ENCODE results near the gene MMP17.

Gene MMP17

DNA sequence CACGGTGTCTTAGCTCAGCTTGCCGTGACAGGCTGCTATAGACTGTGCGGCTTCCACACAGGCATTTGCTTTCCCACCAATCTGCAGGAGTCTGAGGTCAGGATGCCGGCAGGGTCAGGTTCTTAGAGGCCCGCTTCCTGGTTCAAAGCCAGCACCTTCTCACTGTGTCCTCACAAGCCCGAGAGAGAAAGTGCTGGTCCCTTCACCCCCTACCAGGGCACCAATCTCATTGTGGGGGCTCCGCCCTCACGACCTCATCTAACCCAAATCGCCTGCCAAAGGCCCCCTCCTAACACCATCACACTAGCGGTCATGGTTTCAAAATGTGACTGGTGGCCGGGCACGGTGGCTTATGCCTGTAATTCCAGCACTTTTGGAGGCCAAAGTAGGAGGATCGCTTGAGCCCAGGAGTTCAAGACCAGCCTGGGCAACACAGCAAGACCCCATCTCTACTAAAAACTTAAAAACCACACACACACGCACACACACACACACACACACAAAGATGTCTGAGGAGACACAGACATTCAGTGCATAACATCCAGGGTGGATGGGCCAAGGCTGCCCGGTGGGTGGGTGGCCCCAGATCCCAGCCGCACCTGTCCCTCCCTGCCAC, 26.8 kb downstream of the MMP17 start:
- TF ChIP-seq POLR2A (IDR thresholded peaks at IDR 0.05; ENCODE audit: low read length) (no peak), GATA1 (IDR thresholded peaks at IDR 0.05; ENCODE audit: low read depth, low read length) (no peak)

DNA sequence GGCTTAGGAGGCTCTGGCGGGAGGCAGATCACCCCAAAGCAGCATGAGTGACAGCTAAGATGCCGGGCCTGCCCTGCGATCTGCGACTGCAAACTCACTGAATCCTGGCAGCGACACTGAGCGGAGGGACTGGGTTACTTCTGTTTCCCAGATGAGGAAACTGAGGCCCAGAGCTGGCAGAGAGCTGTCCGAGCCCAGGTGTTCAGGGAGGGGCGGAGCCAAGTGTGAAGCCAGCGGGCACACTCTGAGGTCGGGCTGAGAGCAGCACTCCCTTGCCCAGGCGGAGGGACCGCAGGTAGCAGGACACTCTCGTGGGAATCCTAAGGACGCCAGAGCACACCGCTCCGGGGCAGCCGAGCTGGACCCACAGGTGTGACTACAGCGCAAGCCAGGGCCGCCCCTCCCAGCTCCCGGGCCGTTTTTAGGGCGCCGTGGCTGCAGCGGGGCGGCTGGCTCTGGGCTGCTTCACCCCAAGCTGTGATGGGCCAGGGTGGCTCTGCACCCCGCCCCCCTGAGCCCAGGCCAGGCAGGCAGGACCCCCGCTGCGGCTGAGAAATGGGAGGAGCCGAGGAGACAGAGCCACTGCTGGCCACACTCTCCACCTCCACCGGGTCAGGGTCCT, 27.4 kb downstream of the MMP17 start:
- DNase-seq: no peak
- TF ChIP-seq POLR2A (IDR thresholded peaks at IDR 0.05; ENCODE audit: low read length): no peak
- no peak for TF ChIP-seq GATA1 (IDR thresholded peaks at IDR 0.05; ENCODE audit: low read depth, low read length)

More for the DNA sequence above, 26.8 kb downstream of the MMP17 start:
- DNase-seq: no peak

DNA sequence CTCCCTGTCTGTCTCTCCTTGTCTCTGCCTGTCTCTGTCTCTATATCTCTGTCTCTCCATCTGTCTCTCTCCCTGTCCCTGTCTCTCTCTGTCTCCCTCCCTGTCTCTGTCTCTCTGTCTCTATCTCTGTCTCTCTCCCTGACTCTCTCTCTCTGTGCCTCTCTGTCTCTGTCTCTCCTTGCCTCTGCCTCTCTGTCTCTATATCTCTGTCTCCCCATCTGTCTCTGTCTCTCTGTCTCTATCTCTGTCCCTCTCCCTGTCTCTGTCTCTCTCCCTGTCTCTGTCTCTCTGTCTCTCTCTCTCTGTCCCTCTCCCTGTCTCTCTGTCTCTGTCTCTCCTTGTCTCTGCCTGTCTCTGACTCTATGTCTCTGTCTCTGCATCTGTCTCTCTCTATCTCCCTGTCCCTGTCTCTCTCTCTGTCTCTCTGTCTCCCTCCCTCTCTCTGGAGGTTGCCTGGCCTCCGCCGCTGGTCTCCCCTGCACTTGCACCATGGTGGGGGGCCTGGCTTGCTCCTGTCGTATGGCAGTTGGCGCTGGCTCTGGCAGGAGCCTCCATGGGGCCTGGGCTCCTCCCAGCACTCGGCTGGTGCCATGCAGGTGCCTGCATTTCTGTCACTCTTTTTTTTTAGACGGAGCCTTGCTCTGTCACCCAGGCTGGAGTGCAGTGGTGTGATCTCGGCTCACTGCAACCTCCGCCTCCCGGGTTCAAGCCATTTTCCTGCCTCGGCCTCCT, 28.3 kb downstream of the MMP17 start:
- DNase-seq: no peak
- no peak for TF ChIP-seq GATA1 (IDR thresholded peaks at IDR 0.05; ENCODE audit: low read depth, low read length)
- no peak for TF ChIP-seq POLR2A (IDR thresholded peaks at IDR 0.05; ENCODE audit: low read length)

DNA sequence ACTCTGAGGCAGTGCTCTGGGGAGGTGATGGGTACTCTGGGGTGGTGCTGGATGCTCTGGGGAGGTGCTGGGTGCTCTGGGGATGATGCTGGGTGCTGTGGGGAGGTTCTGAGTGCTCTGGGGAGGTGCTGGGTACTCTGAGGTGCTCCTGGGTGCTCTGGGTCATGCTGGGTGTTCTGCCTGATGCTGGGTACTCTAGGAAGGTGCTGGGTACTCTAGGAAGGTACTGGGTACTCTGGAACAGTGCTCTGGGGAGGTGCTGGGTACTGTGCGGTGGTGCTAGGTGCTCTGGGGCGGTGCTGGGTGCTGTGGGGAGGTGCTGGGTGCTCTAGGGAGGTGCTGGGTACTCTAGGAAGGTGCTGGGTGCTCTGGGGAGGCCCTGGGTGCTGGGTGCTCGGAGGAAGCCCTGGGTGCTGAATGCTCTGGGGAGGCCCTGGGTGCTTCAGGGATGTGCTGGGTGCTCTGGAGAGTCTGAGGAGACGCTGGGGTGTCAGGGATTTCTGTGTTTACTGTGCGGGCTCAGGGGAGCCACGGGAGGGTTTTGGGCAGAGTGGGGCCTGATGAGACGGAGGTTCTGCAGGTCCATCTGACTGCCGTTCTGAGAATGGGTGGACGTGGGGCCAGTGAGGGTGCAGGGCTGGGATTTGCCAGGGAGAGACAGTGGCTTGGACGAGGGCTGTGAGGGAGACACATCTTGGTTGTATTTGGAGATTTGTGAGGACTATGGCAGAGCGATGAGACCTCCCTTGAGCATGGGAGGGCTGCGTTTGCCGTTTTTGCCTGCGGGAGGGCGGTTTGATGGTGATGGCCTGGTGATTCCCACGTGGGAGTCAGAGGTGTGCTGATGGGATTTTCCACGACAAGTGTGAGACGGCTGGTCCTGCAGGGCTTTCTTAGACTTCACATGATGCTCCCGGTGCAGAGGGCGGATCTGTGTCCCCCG, 30.0 kb downstream of the MMP17 start:
- no peak for DNase-seq
- no peak for TF ChIP-seq GATA1 (IDR thresholded peaks at IDR 0.05; ENCODE audit: low read depth, low read length)
- TF ChIP-seq POLR2A (IDR thresholded peaks at IDR 0.05; ENCODE audit: low read length): no peak

DNA sequence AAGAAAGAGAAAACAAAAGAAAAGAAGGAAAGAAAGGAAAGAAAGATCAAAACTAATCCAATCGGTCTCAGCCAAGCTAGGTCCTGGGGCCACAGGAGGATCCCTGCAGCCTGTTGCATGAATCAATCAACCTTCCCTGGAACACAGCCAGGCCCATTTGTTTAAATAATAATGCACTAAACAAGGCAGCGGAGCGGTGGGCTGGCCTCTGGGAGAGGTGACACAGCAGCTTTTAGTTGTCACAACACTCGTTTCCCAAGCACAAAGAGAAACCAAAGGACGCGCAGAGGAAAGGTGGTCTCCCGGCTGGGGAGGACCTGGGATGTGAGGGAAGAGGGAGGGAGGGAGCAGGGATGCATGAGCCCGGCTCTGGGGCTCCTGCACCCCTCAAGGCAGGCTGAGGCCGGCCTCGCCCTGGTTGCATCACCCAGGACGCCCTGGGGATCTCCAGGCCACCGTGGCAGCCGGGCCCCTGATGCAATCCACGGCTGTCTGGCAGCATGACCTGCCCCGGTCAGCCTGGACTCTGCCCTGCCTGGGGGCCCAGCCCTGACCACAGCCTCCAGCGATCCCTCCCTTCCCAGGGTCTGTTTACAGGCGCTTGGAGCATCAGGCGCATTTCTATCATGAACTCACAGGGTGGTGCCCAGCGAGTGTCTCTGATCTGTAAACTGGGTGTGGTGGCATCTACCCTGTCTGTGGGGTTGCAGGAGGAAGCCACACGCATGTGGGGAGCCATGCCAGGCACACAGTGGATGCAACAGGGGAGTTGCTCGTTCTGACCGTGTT, 32.5 kb downstream of the MMP17 start:
- TF ChIP-seq POLR2A (IDR thresholded peaks at IDR 0.05; ENCODE audit: low read length): peak; percentile 26
- TF ChIP-seq GATA1 (IDR thresholded peaks at IDR 0.05; ENCODE audit: low read depth, low read length): no peak
- DNase-seq: peak; percentile 75 to 81

- no peak for DNase-seq
- no peak for TF ChIP-seq GATA1 (IDR thresholded peaks at IDR 0.05; ENCODE audit: low read depth, low read length)
- TF ChIP-seq POLR2A (IDR thresholded peaks at IDR 0.05; ENCODE audit: low read length): peak; percentile 1
Measured at GRCh38 chr12:131861261-131862083, 33.3 kb downstream of the MMP17 start.

DNA sequence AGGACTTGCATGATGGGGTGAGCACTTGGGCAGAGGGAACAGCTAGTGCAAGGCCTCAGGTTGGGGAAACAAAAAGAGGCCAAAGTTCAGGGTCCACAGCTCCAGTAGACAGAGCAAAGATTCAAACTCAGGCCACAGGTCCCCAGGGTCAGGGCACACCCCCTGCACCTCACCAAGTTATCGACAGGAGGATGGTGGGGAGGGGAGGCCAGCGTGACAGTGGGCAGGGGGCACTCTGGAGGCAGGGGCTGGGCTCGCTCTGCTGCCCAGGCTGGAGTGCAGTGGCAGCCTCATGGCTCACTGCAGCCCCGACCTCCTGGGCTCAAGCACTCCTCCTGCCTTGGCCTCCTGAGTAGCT, 33.9 kb downstream of the MMP17 start:
- TF ChIP-seq GATA1 (IDR thresholded peaks at IDR 0.05; ENCODE audit: low read depth, low read length) (no peak), POLR2A (IDR thresholded peaks at IDR 0.05; ENCODE audit: low read length) (no peak)
- no peak for DNase-seq

- peak in 1 of 2 experiments; percentile 28 for DNase-seq
- TF ChIP-seq GATA1 (IDR thresholded peaks at IDR 0.05; ENCODE audit: low read depth, low read length): no peak
- TF ChIP-seq POLR2A (IDR thresholded peaks at IDR 0.05; ENCODE audit: low read length): no peak
Measured at GRCh38 chr12:131862600-131862993, 34.4 kb downstream of the MMP17 start.

DNA sequence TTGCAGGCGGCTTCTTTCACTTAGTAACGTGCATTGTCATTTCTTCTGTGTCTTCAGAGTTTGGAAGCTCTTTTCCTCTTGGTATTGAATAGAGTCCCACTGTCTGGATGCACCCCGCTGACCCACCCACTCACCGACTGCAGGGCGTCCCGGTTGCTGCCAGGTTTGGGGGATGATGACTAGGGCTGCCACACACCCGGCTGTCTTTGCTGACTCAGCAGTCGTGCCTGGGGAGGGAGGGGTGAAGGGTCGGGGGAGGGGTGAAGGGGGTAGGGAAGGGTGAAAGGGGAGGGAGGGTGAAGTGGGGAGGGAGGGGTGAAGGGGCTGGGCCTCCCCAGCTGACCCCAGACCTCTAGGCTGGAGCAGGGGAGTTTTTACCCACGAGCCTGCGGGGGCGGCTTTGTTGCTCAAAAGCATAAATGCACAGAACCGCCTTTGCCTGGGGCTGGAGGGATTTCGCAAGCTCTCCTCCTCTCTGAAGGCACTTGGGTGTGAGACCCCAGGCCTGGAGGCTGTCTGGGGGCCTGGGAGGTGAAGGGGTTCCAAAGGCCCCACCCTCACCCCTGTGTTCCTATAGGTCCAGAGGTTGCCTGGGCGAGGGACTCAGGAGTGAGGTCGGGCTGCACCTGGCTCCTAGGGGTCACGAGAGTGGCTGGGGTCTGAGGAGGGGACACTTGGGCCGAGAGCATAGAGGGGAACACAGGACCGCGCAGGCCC, 35.0 kb downstream of the MMP17 start:
- TF ChIP-seq GATA1 (IDR thresholded peaks at IDR 0.05; ENCODE audit: low read depth, low read length) (no peak), POLR2A (IDR thresholded peaks at IDR 0.05; ENCODE audit: low read length) (no peak)
- peak; percentile 15 to 48 for DNase-seq

DNA sequence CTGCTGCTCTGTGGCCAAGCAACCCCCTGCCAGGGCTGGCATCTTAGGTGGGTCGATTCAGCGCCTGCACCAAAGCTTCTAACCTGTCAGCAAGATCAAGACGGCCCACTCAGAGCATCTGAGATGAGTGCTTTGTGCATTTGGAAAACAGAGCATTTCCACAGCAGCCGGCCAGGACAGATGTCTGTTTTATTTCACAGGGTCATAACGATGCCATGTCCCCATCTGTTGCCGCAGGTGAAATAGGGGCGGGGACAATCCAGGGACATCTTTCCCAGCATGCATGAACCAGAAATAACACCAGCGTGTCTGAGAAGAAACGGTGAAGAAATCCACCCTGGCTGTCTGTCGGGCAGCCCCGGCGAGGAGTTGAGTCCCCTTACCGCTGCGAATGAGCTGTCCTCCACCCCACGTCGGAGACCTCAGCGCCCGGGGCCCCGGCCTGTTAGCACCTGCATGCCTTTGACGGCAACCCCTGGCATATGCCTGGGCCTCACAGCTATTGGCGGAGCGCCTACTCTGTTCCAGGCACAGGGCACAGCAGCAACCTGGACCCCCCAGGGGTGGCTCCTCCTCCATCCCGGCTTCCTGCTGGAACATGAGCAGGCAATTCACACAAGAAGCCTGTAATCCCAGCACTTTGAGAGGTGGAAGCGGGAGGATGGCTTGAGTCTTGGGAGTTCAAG, 35.7 kb downstream of the MMP17 start:
- TF ChIP-seq GATA1 (IDR thresholded peaks at IDR 0.05; ENCODE audit: low read depth, low read length) (no peak), POLR2A (IDR thresholded peaks at IDR 0.05; ENCODE audit: low read length) (no peak)
- DNase-seq: no peak

- no peak for DNase-seq
- no peak for TF ChIP-seq GATA1 (IDR thresholded peaks at IDR 0.05; ENCODE audit: low read depth, low read length)
- TF ChIP-seq POLR2A (IDR thresholded peaks at IDR 0.05; ENCODE audit: low read length): no peak
Measured at GRCh38 chr12:131864469-131864868, 36.3 kb downstream of the MMP17 start.

Measured in erythroblast (primary cell).